K562 (cell line): ENCODE measurements around the gene DOK7. TPM values are rescaled to one million over a fixed set of nuclear protein-coding genes. Genes with fewer than 3 reads are reported as not detected.

Source experiments
- ATAC-seq: fragments of 200-7000 bp; cut with Tn5 transposase; 3 replicates; pipeline ENCODE4 v1.9.1; 2020; ENCODE audit warnings: moderate library complexity
- BruUV-seq: library from RNA; stranded (reverse); fragments of 400-500 nt; replicated peaks from 2 replicates; lab custom pipeline; 2021; lab: Mats Ljungman, UMichigan
- CTCF ChIA-PET: fragments of 300-600 bp; formaldehyde crosslinking; extraction: SDS; loops from one replicate; lab custom pipeline; 2021; ENCODE audit warnings: low intra/inter-chr PET ratio; lab: Yijun Ruan, JAX
- POLR2A ChIA-PET: fragments of 300-600, 350-650 bp; sonication (Branson Sonifier 250); formaldehyde crosslinking; extraction: SDS; loops from one replicate; lab custom pipeline; 2021; ENCODE audit warnings: antibody characterized with exemption, inconsistent platforms; lab: Yijun Ruan, JAX
- DNase-seq, 4 experiments: peaks; one replicate each; pipeline versions ENCODE4 v3.0.0 to v3.0.0-alpha.2; 2011 to 2018; ENCODE audit warnings: low spot score in 3 of 4, mixed read lengths in 3 of 4; ENCODE audit errors: extremely low read depth in 1 of 4
- FAIRE-seq: peaks from 2 replicates; lab custom pipeline; 2011; peaks lifted over from hg19 to GRCh38; lab: Jason Lieb, UNC
- H2AFZ ChIP-seq: 2 replicates; pipeline ENCODE4 v1.6.0; 2011; ENCODE audit warnings: low read depth, low read length, control low read depth, inconsistent platforms
- H3K27ac ChIP-seq: fragments of 200-600 bp; 3 replicates; pipeline ENCODE4 v1.8.0; 2011; ENCODE audit warnings: low read depth, mild to moderate bottlenecking, control low read depth, inconsistent platforms, low read length, moderate library complexity, mixed read lengths; ENCODE audit errors: extremely low read depth
- H3K27me3 ChIP-seq, 2 experiments: fragments of 300-600 bp in 1 of 2; 2 replicates in 1 of 2; 3 replicates in 1 of 2; pipeline versions ENCODE4 v1.6.0 to v1.8.0; 2011; ENCODE audit warnings: inconsistent platforms in 2 of 2, low read length in 2 of 2, mild to moderate bottlenecking in 1 of 2, mixed read lengths in 1 of 2, moderate library complexity in 1 of 2; ENCODE audit not compliant: control insufficient read depth in 2 of 2, insufficient read depth in 2 of 2
- H3K36me3 ChIP-seq: fragments of 300-600 bp; 3 replicates; pipeline ENCODE4 v1.8.0; 2011; ENCODE audit warnings: mild to moderate bottlenecking, low read length, inconsistent platforms; ENCODE audit not compliant: control insufficient read depth, insufficient read depth
- H3K4me1 ChIP-seq, 2 experiments: fragments of 200-600 bp in 1 of 2; replicated peaks in 1 of 2; 2 replicates in 1 of 2; 3 replicates in 1 of 2; pipeline versions ENCODE4 v1.5.1 to v1.8.0; 2011; ENCODE audit warnings: inconsistent platforms in 2 of 2, low read length in 2 of 2, mild to moderate bottlenecking in 1 of 2, mixed read lengths in 1 of 2, moderate library complexity in 1 of 2; ENCODE audit not compliant: control insufficient read depth in 2 of 2, insufficient read depth in 2 of 2
- H3K4me2 ChIP-seq: 2 replicates; pipeline ENCODE4 v1.6.1; 2011; ENCODE audit warnings: low read length, control low read depth, inconsistent platforms, mixed read lengths; ENCODE audit not compliant: insufficient read depth
- H3K4me3 ChIP-seq: fragments of 200-600 bp; sonication (generic), shearing (Covaris generic); 2 replicates; pipeline ENCODE4 v1.5.1; 2016; ENCODE audit warnings: control low read depth, inconsistent platforms
- H3K79me2 ChIP-seq: fragments of 200-600 bp; 3 replicates; pipeline ENCODE4 v1.8.0; 2011; ENCODE audit warnings: low read length, inconsistent platforms; ENCODE audit not compliant: control insufficient read depth, insufficient read depth
- H3K9ac ChIP-seq, 2 experiments: 2 replicates each; pipeline versions ENCODE4 v1.6.0 to v1.6.1; 2011; ENCODE audit warnings: low read depth in 2 of 2, low read length in 2 of 2, control low read depth in 1 of 2, inconsistent platforms in 1 of 2, mild to moderate bottlenecking in 1 of 2, mixed read lengths in 1 of 2; ENCODE audit not compliant: insufficient read depth in 1 of 2
- H3K9me1 ChIP-seq: one replicate; pipeline ENCODE4 v1.6.0; 2011; ENCODE audit warnings: inconsistent platforms, mild to moderate bottlenecking, low read length, moderate library complexity; ENCODE audit not compliant: control insufficient read depth, insufficient read depth
- H3K9me3 ChIP-seq: replicated peaks from 2 replicates; pipeline ENCODE4 v1.5.1; 2011; ENCODE audit warnings: low read depth, low read length, inconsistent platforms; ENCODE audit not compliant: control insufficient read depth, insufficient read depth
- H4K20me1 ChIP-seq: replicated peaks from 2 replicates; pipeline ENCODE4 v1.6.1; 2011; ENCODE audit warnings: low read length, inconsistent platforms, mixed read lengths; ENCODE audit not compliant: control insufficient read depth, insufficient read depth
- BHLHE40 ChIP-seq: IDR thresholded peaks from 2 replicates; pipeline ENCODE4 v1.6.1; 2011; ENCODE audit warnings: low read length, improper control_type of control experiment
- CSDE1 ChIP-seq, 2 experiments: fragments of 450-650 bp; IDR thresholded peaks; 2 replicates each; pipeline ENCODE4 v1.6.1; 2016; ENCODE audit warnings: mild to moderate bottlenecking in 1 of 2
- ESRRA ChIP-seq: fragments of 450-650 bp; IDR thresholded peaks from 2 replicates; pipeline ENCODE4 v1.6.1; 2014; ENCODE audit warnings: low read depth, mild to moderate bottlenecking, moderate library complexity, borderline replicate concordance
- HNRNPL ChIP-seq: fragments of 200-400 bp; formaldehyde crosslinking; IDR thresholded peaks from 2 replicates; pipeline ENCODE4 v1.6.1; 2017; ENCODE audit warnings: low read depth, mild to moderate bottlenecking, low read length
- ID3 ChIP-seq, 2 experiments: fragments of 250-450 bp in 1 of 2; fragments of 450-650 bp in 1 of 2; sonication (Bioruptor Pico) in 1 of 2; IDR thresholded peaks; 2 replicates each; pipeline versions ENCODE4 v1.6.1 to v1.8.0; 2016 to 2021; ENCODE audit warnings: mild to moderate bottlenecking in 2 of 2, moderate library complexity in 2 of 2, missing compliant biosample characterization in 1 of 2, missing genetic modification characterization in 1 of 2
- LCOR ChIP-seq: sonication (generic); formaldehyde crosslinking; IDR thresholded peaks from 2 replicates; pipeline ENCODE4 v1.8.0; 2022; ENCODE audit warnings: mild to moderate bottlenecking, missing genetic modification reagents
- MAX ChIP-seq: sonication (generic); formaldehyde crosslinking; IDR thresholded peaks from 2 replicates; pipeline ENCODE4 v1.9.0; 2022; ENCODE audit warnings: mild to moderate bottlenecking, missing genetic modification reagents
- MCM7 ChIP-seq, 2 experiments: fragments of 450-650 bp; IDR thresholded peaks; 2 replicates each; pipeline ENCODE4 v1.6.1; 2016 to 2018
- POLR2G ChIP-seq: fragments of 200-400 bp; formaldehyde crosslinking; IDR thresholded peaks from 2 replicates; pipeline ENCODE4 v1.6.1; 2017; ENCODE audit warnings: low read depth, mild to moderate bottlenecking, antibody characterized with exemption, low read length, moderate library complexity
- SMAD1 ChIP-seq: fragments of 150-350 bp; IDR thresholded peaks from 2 replicates; pipeline ENCODE4 v1.6.1; 2014; ENCODE audit warnings: low read length, low read depth; ENCODE audit not compliant: partially characterized antibody
- SMARCA4 ChIP-seq: fragments of 450-650 bp; IDR thresholded peaks from 2 replicates; pipeline ENCODE4 v1.6.1; 2016
- SMARCE1 ChIP-seq: fragments of 450-650 bp; IDR thresholded peaks from 2 replicates; pipeline ENCODE4 v1.7.1; 2016; ENCODE audit warnings: mild to moderate bottlenecking
- TCFL5 ChIP-seq: fragments of 250-450 bp; sonication (Bioruptor Pico); conservative IDR thresholded peaks from 2 replicates; pipeline ENCODE4 v1.6.1; 2021; ENCODE audit warnings: mild to moderate bottlenecking, moderate library complexity, matching md5 sums
- USF1 ChIP-seq: sonication (generic); formaldehyde crosslinking; IDR thresholded peaks from 2 replicates; pipeline ENCODE4 v1.9.0; 2022; ENCODE audit warnings: mild to moderate bottlenecking, missing genetic modification reagents
- ZFP91 ChIP-seq: sonication (generic); formaldehyde crosslinking; IDR thresholded peaks from 2 replicates; pipeline ENCODE4 v1.8.0; 2022; ENCODE audit warnings: mild to moderate bottlenecking, missing genetic modification reagents
- ZNF75A ChIP-seq: fragments of 450-650 bp; formaldehyde crosslinking; IDR thresholded peaks from 2 replicates; pipeline ENCODE4 v1.4.0; 2020; ENCODE audit warnings: mild to moderate bottlenecking
- WGBS: fragments of 100-300 bp; shearing (Covaris generic); methylation state at CpG from one replicate; pipeline ENCODE4 v1.1.6; 2016; ENCODE audit warnings: low coverage, mixed read lengths; ENCODE audit not compliant: insufficient coverage; ENCODE audit errors: missing lambda C conversion rate; 5-methylcytosine and 5-hydroxymethylcytosine counted together
- in situ Hi-C: fragments of 300-500 bp; cut with MboI; formaldehyde crosslinking; loops from 4 replicates; pipeline ENCODE4 v1.15.0; 2018; ENCODE audit warnings: inconsistent platforms, mixed read lengths
- intact Hi-C: fragments of 100-400 bp; cut with micrococcal nuclease; formaldehyde crosslinking; loops from 2 replicates; pipeline ENCODE4 v1.14.2; 2022
- polyA plus RNA-seq, 8 experiments: library from polyadenylated mRNA; depleted of rRNA in 4 of 8; stranded (reverse) in 5 of 8; unstranded in 3 of 8; fragments of >200 nt; fragmentation: Nextera tagmentation in 2 of 8; fragmentation: Illumina TruSeq in 1 of 8; extraction: Ambion mirVana in 2 of 8; extraction: Trizol in 1 of 8; gene quantifications; 2 replicates each; pipeline versions ENCODE4 v1.2.1 to v1.2.3, GENCODE V29; 2011 to 2014; ENCODE audit warnings: inconsistent platforms in 1 of 8, missing spikeins in 1 of 8
- total RNA-seq, 7 experiments: library from RNA; depleted of rRNA in 6 of 7; stranded (reverse); fragments of >200 nt in 6 of 7; fragmentation: Illumina TruSeq in 2 of 7; extraction: Trizol in 2 of 7; gene quantifications; 2 replicates each; pipeline versions ENCODE4 v1.2.1 to v1.2.3, GENCODE V29; 2011 to 2021; ENCODE audit warnings: low replicate concordance in 1 of 7

The DOK7 gene
- total and polyA plus RNA-seq, 9 of the 15 experiments (the other 6 are each of a cell fraction or from before 2014, with no cell fraction given): not detected

GRCh38 chr4:3433138-3433869 lies 29.8 kb upstream of the DOK7 start:
- H3K9me3 ChIP-seq: no peaks in the 10 kb centered on the region
- H4K20me1 ChIP-seq: peaks cover 12% of the 10 kb centered on the region
- H3K9ac ChIP-seq: no peak overlapping the region; a peak in 1 of 4 replicates
- in situ Hi-C loops (no loop called here), intact Hi-C loops (no loop called here)
- WGBS: 37% methylated on average over 28 of the region's 32 CpGs
- no peaks in the 10 kb centered on the region for H3K9me1 ChIP-seq
- DNase-seq: no peak
- no peak overlapping the region for H3K27ac ChIP-seq
- H3K4me1 ChIP-seq: peaks cover 0 to 47% of the 10 kb centered on the region in 2 experiments; a peak in 2 of 5 replicates
- FAIRE-seq: no peak
- BruUV-seq: no TSS peak
- ChIA-PET CTCF (interaction anchor here (0.6 kb wide), 1 partner anchor 48 kb away, joined by 3 read pairs; no protein-coding TSS in a partner anchor), POLR2A (interaction anchor here (0.7 to 1.0 kb wide), 2 partner anchors 8 to 185 kb away, joined by 3 to 4 read pairs; partner anchors contain the start of gene HGFAC)
- H3K4me2 ChIP-seq: no peak overlapping the region
- H3K4me3 ChIP-seq: no peak overlapping the region
- no peak overlapping the region for H2AFZ ChIP-seq
- no peaks in the 10 kb centered on the region for H3K36me3 ChIP-seq
- no peaks in the 10 kb centered on the region for H3K79me2 ChIP-seq
- TF ChIP-seq MCM7 (IDR thresholded peaks at IDR 0.05) (no peak), MAX (CRISPR knock-in tag) (peak; percentile 43), LCOR (CRISPR knock-in tag) (no peak), CSDE1 (IDR thresholded peaks at IDR 0.05) (no peak), USF1 (CRISPR knock-in tag) (0 out of 2 replicates have a peak, but pooled peaks have one; percentile 7), BHLHE40 (no peak), POLR2G (0 out of 2 replicates have a peak, but pooled peaks have one; percentile 26), ID3 (CRISPR knock-in tag; IDR thresholded peaks at IDR 0.05) (no peak), ID3 (tag; IDR thresholded peaks at IDR 0.05) (no peak), ZNF75A (CRISPR knock-in tag) (no peak), SMARCE1 (no peak), HNRNPL (peak; percentile 55; the same call in 1 of the 2 replicates), ESRRA (no peak), ZFP91 (no peak), SMARCA4 (no peak), TCFL5 (CRISPR knock-in tag) (no peak), SMAD1 (no peak)
- ATAC-seq: no peak
- peaks cover 0 to 21% of the 10 kb centered on the region in 2 experiments; a peak in 2 of 5 replicates for H3K27me3 ChIP-seq
